Fibroblast of the aortic adventitia (primary cell): Measurements from ENCODE around the gene CENPX. TPM values are rescaled to one million over a fixed set of nuclear protein-coding genes. Genes with fewer than 3 reads are reported as not detected.
A peak's percentile ranks its signal among the peaks of the same experiment; 100 is the strongest.

Experiments used
- DNase-seq: peaks from one replicate; pipeline ENCODE4 v3.0.0-alpha.2; 2010; ENCODE audit warnings: low read depth
- H3K4me3 ChIP-seq: 2 replicates; pipeline ENCODE4 v1.5.1; 2011; ENCODE audit warnings: low read depth, mild to moderate bottlenecking, control low read depth, low read length, moderate library complexity
- total RNA-seq: library from RNA; depleted of rRNA; stranded (reverse); fragments of >200 nt; gene quantifications from 2 replicates; pipeline ENCODE4 v1.2.3, GENCODE V29; 2012; ENCODE audit warnings: low replicate concordance
- TF ChIP-seq, protein P1 (sequence below): IDR thresholded peaks from 2 replicates; pipeline ENCODE4 v1.5.1; 2011; ENCODE audit warnings: mild to moderate bottlenecking, low read length, control low read depth, inconsistent platforms; ENCODE audit not compliant: insufficient read depth

CENPX gene
- total RNA-seq, 1 donor = 41.8 TPM

- H3K4me3 ChIP-seq = no peak overlapping the region
- no peak for DNase-seq
- TF ChIP-seq, protein P1, sequence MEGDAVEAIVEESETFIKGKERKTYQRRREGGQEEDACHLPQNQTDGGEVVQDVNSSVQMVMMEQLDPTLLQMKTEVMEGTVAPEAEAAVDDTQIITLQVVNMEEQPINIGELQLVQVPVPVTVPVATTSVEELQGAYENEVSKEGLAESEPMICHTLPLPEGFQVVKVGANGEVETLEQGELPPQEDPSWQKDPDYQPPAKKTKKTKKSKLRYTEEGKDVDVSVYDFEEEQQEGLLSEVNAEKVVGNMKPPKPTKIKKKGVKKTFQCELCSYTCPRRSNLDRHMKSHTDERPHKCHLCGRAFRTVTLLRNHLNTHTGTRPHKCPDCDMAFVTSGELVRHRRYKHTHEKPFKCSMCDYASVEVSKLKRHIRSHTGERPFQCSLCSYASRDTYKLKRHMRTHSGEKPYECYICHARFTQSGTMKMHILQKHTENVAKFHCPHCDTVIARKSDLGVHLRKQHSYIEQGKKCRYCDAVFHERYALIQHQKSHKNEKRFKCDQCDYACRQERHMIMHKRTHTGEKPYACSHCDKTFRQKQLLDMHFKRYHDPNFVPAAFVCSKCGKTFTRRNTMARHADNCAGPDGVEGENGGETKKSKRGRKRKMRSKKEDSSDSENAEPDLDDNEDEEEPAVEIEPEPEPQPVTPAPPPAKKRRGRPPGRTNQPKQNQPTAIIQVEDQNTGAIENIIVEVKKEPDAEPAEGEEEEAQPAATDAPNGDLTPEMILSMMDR = no peak
Observed at GRCh38 chr17:82013772-82014321, 8.8 kb downstream of the CENPX start.

DNA sequence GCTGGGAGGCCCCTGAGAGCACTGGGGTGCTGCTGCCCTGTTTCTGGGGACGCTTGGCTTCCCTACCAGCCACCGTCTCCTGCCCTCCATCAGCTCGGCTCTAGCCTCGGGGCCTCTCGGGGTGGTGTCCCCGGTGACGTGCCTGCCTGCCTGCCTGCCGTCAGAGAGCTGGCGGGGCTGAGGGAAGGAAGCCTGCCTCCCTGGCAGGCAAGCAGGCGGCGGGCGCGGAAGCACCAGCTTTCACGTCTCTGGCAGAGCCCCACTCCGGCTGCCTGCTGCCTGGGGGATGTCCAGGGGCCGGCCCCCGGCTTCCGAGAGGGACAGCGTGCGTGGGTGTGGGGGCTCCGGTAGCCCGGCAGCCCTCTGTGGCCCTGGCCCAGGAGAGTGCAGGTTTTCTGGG, 9.3 kb downstream of the CENPX start:
- peak; percentile 20 for DNase-seq
- TF ChIP-seq, protein P1 = no peak
- no peak overlapping the region for H3K4me3 ChIP-seq

DNA sequence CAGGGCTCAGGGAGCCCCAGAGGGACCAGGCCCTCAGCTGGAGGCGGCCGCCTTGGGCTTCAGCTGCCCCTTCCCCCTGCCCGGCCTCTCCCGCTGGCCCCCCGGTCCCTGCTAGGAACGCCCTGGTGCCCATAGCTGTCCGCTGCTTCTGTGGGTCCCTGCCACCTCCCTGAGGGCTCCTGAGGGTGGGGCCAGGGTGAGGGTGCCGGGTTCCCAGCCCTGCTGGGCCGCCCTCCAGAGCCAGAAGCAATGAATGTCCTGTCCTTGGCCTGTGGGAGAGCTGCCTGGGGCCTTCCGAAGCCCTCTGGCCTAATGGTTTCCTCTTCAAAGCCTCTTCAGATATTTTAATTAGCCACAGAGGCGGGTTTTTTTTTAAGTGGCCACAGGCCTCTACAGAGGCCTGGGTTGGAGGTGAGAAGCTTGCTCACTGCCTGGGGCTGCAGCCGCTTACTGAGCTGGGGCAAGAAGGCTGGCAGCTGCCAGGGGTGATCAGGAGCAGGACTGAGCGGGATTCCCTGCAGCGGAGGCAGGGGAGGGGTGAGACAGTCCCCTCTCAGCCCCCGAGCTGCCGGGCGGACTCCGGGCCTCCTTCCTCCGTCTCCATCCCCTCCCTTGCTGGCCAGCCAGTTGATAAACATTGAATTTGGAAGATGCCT, 9.9 kb downstream of the CENPX start:
- H3K4me3 ChIP-seq = no peak overlapping the region
- TF ChIP-seq, protein P1 = no peak
- no peak for DNase-seq

DNA sequence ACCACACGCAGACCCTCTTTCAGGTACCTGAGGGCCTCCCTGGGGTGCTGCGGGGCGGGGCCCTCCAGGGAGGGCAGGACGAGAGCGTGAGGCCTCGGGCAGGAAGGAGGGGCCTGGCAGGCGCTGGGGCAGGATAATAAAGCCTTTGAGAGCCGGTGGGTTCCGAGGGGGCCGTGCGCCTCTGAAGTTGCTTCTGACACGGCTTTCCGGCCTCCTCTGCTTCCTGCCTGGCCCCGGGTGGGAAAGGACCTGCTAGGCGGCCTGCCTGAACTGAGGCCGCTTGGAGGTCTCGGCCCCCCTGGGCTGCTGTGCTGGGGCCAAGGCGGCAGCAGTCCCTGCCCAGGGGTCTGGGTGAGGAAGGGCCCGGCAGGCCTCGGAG, 10.4 kb downstream of the CENPX start:
- H3K4me3 ChIP-seq = no peak overlapping the region
- TF ChIP-seq, protein P1 = no peak
- no peak for DNase-seq

GRCh38 chr17:82011617-82012187, 11.0 kb downstream of the CENPX start:
- TF ChIP-seq, protein P1 = no peak
- no peak for DNase-seq
- H3K4me3 ChIP-seq = no peak overlapping the region

DNA sequence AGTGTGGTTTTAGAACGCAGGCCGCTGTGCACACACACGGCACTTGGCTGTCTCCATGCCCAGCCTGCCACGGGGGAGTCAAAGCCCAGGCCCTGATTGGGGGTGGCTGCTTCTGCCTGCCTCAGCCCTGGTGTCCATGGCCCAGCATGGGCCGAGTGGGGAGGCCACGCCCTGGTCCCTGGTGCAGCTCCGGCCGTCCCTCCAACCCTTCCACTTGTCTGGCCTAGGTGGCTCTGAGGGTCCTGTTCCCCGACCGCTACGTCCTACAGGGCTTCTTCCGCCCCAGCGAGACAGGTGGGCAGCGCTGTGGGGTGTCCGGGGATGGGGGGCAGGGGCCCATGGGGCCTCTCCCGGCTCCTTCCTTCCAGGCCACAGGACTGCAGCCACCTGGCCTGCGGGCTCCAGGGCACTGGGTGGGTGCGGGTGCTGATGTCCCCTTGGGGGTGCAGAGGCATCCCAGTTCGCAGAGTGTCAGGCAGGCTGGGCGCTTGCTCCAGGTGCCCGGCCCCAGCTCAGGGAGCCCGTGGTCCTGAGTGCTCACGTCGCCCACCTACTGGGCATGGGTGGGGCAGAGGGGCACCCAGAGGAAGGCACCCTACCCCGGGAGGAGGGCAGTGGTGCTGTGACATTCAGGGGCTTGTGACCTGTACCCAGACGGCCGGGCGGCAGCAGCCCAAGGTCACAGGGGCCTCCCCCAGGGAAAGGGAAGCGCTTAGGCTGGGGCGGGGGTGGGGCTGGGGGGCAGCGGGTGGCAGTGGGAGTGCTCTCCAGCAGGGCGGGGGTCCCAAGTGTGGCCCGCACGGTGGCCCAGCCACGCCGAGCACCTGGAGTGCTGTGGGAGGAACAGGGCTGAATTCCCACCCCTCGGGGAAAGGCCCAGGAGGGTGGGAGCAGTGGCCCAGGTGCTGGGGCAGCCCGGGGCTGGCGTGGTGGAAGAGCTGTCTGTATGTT, 11.8 kb downstream of the CENPX start:
- TF ChIP-seq, protein P1 = no peak
- H3K4me3 ChIP-seq = no peak overlapping the region
- DNase-seq = no peak
